ENCODE results near the gene GSTA2. TPM values are rescaled to one million over a fixed set of nuclear protein-coding genes. Genes with fewer than 3 reads are reported as not detected.

Gene GSTA2
- total RNA-seq, 1 donor from 2014 or later, result 4.6 TPM

DNA sequence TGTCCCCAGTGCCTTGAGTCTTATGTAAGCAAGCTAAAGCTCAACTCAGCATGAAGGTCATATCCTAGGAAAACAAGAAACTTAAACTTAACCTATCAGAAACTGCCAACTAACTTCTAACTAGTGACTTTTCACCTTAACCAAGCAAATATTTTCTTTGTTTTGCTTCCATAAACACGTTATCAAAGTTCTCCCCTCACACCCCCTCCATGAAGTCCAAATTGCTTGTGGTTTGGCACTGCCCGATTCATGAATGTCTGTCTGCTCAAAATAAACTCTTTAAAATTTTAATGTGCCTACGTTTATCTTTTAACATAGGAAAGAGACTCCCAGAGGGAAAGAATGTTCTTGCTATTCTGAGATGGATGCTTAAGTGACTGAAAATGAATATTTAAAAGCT lies 34.9 kb downstream of the GSTA2 start:
- H3K36me3 Mint-ChIP-seq (ENCODE audit: insufficient read depth), result no peaks in the 10 kb centered on the region
- no peak for DNase-seq (ENCODE audit: low spot score, unreplicated experiment)
- TF ChIP-seq, protein P1, sequence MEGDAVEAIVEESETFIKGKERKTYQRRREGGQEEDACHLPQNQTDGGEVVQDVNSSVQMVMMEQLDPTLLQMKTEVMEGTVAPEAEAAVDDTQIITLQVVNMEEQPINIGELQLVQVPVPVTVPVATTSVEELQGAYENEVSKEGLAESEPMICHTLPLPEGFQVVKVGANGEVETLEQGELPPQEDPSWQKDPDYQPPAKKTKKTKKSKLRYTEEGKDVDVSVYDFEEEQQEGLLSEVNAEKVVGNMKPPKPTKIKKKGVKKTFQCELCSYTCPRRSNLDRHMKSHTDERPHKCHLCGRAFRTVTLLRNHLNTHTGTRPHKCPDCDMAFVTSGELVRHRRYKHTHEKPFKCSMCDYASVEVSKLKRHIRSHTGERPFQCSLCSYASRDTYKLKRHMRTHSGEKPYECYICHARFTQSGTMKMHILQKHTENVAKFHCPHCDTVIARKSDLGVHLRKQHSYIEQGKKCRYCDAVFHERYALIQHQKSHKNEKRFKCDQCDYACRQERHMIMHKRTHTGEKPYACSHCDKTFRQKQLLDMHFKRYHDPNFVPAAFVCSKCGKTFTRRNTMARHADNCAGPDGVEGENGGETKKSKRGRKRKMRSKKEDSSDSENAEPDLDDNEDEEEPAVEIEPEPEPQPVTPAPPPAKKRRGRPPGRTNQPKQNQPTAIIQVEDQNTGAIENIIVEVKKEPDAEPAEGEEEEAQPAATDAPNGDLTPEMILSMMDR (IDR thresholded peaks at IDR 0.05; ENCODE audit: unreplicated experiment), result no peak
- H3K9me3 Mint-ChIP-seq (ENCODE audit: low read depth), result peaks cover 4% of the 10 kb centered on the region
- peaks cover 44% of the 10 kb centered on the region for H3K4me1 Mint-ChIP-seq (ENCODE audit: low read depth)
- H3K27me3 Mint-ChIP-seq, result no peaks in the 10 kb centered on the region
- no peak overlapping the region for H3K27ac Mint-ChIP-seq
- H3K4me3 Mint-ChIP-seq (ENCODE audit: low read depth), result no peak overlapping the region

DNA sequence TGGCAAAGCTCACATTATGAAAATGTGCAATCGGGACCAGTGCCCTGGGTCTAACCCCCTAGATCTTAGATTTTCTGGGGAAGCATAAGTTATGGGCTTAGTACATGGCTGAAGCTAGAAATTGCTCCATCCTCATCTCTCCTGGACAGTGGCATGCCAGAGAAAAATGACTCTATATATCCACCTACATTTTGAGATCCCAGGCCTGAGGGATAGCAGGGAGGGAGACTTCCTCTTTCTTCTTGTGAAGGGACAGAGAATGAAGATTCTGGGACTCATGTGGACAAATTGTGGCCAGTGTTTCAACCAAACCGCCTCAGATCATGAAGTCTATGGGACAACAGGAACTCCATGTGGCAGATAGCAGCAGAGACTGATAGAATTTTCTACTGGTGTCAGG lies 35.4 kb downstream of the GSTA2 start:
- Mint-ChIP-seq H3K4me3 (ENCODE audit: low read depth) (no peak overlapping the region), H3K36me3 (ENCODE audit: insufficient read depth) (no peaks in the 10 kb centered on the region), H3K9me3 (ENCODE audit: low read depth) (peaks cover 4% of the 10 kb centered on the region), H3K4me1 (ENCODE audit: low read depth) (peaks cover 44% of the 10 kb centered on the region), H3K27me3 (no peaks in the 10 kb centered on the region), H3K27ac (no peak overlapping the region)
- no peak for DNase-seq (ENCODE audit: low spot score, unreplicated experiment)
- TF ChIP-seq, protein P1 (IDR thresholded peaks at IDR 0.05; ENCODE audit: unreplicated experiment), result no peak

DNA sequence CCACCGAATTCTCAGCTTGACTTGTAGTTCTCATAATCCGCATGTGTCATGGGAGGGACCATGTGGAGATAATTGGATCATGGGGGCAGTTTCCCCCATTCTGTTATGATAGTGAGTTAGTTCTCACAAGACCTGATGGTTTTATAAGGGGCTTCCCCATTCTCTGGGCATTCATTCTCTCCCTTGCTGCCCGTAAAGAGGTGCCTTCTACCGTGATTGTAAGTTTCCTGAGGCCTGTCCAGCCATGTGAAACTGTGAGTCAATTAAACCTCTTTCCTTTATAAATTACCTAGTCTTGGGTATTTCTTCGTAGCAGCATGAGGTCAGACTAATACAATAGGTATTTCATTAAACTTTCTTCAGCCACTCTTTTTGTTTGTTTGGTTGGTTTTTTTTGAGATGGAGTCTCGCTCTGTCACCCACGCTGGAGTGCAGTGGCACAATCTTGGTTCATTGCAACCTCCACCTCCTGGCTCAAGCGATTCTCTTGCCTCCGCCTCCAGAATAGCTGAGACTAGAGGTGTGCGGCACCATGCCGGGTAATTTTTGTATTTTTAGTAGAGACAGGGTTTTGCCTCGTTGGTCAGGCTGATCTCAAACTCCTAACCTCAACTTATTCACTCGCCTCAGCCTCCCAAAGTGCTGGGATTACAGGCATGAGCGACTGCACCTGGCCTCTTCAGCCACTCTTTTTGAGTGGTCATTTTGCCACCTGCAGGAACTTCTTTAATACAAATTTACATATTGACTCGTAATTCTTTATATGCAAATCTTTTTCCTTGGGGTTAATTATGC lies 36.3 kb downstream of the GSTA2 start:
- H3K36me3 Mint-ChIP-seq (ENCODE audit: insufficient read depth), result no peaks in the 10 kb centered on the region
- TF ChIP-seq, protein P1 (IDR thresholded peaks at IDR 0.05; ENCODE audit: unreplicated experiment), result no peak
- peaks cover 7% of the 10 kb centered on the region for H3K9me3 Mint-ChIP-seq (ENCODE audit: low read depth)
- H3K4me1 Mint-ChIP-seq (ENCODE audit: low read depth), result peaks cover 44% of the 10 kb centered on the region
- H3K27ac Mint-ChIP-seq, result peak overlapping the region; percentile 96
- no peak for DNase-seq (ENCODE audit: low spot score, unreplicated experiment)
- peak overlapping the region; percentile 29 for H3K4me3 Mint-ChIP-seq (ENCODE audit: low read depth)
- H3K27me3 Mint-ChIP-seq, result no peaks in the 10 kb centered on the region

DNA sequence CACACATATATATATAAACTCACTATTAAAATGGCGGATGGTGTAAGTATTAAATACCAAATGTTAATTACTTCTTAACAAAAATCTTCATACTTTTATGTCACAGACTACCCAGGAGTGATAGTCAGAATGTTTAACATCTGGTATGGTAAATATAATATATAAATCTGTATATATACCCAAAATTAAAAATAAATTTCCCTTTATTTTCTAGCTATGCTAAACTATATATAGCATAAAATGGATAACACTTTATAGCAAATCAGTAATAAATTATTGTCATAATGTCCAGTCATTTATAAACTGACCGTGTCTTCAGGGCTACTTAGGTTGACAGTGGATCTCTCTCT lies 37.1 kb downstream of the GSTA2 start:
- H3K27ac Mint-ChIP-seq, result peak overlapping the region; percentile 96
- H3K27me3 Mint-ChIP-seq, result no peaks in the 10 kb centered on the region

DNA sequence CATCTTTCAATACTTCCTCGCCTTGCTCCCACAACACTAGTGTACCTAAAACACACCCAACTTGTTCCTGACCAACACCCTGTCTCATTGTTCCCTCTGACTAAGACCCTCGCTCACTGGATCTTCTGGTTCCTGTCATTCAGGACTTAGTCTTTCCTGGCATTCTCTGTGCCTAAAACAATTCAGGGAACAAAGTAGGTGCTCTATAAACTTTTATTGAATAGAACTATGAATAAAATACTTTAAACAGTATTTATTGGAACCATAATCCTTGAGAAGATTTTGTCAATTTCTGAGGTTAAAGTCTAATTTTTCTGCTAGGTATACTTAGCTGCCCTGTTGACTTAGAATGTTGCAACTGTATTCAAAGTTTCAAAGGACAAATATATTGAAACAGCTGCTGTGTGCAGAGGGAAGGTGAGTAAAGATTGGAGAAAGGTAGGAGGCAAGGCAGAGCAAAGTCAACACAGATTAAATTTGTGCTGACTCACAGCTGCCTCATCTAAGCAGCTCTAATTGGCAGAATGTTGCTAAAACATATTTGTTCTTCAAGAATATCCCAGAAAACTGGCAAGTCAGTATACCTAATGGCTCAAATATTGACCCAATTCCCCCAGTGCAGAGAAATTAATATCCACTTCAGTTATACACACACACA lies 37.6 kb downstream of the GSTA2 start:
- H3K36me3 Mint-ChIP-seq (ENCODE audit: insufficient read depth), result no peaks in the 10 kb centered on the region
- peak overlapping the region; percentile 96 for H3K27ac Mint-ChIP-seq
- H3K27me3 Mint-ChIP-seq, result no peaks in the 10 kb centered on the region
- peaks cover 42% of the 10 kb centered on the region for H3K4me1 Mint-ChIP-seq (ENCODE audit: low read depth)
- TF ChIP-seq, protein P1 (IDR thresholded peaks at IDR 0.05; ENCODE audit: unreplicated experiment), result no peak
- H3K4me3 Mint-ChIP-seq (ENCODE audit: low read depth), result peak overlapping the region; percentile 58
- DNase-seq (ENCODE audit: low spot score, unreplicated experiment), result no peak
- peaks cover 9% of the 10 kb centered on the region for H3K9me3 Mint-ChIP-seq (ENCODE audit: low read depth)

More for the DNA sequence above, 37.1 kb downstream of the GSTA2 start:
- Mint-ChIP-seq H3K36me3 (ENCODE audit: insufficient read depth) (no peaks in the 10 kb centered on the region), H3K9me3 (ENCODE audit: low read depth) (peaks cover 9% of the 10 kb centered on the region), H3K4me3 (ENCODE audit: low read depth) (no peak overlapping the region), H3K4me1 (ENCODE audit: low read depth) (peaks cover 42% of the 10 kb centered on the region)
- TF ChIP-seq, protein P1 (IDR thresholded peaks at IDR 0.05; ENCODE audit: unreplicated experiment), result no peak
- no peak for DNase-seq (ENCODE audit: low spot score, unreplicated experiment)

Measured in progenitor cell of endocrine pancreas (in vitro differentiated cells).